ENCODE data around the gene MDH1.
"Not testable (repeated sequence)": the region's sequence is repeated elsewhere in the genome, so short reads cannot be mapped to it uniquely, and the experiment has no call there.

MDH1 gene

GRCh38 chr2:63598981-63599380, 10.2 kb downstream of the MDH1 start:
- Histone ChIP-seq H3K36me3 (ENCODE audit: control insufficient read depth in 4 of 4, insufficient read depth in 4 of 4, low read length in 3 of 4) (peaks cover 21 to 72% (median 58%) of the 10 kb centered on the region in 4 experiments), H3K9me3 (ENCODE audit: control extremely low read depth in 1 of 5, control insufficient read depth in 4 of 5, insufficient read depth in 2 of 5, low read depth in 1 of 5, low read length in 4 of 5) (no peaks in the 10 kb centered on the region), H3K27me3 (replicated peaks in 2 of 5; ENCODE audit: control insufficient read depth in 4 of 5, insufficient read depth in 5 of 5, low read length in 4 of 5) (no peaks in the 10 kb centered on the region), H3K4me3 (ENCODE audit: control insufficient read depth in 1 of 7, extremely low read depth in 1 of 7, insufficient read depth in 4 of 7, low read depth in 2 of 7, low read length in 6 of 7) (no peak overlapping the region), H3K27ac (ENCODE audit: insufficient read depth in 1 of 2, low read depth in 1 of 2, low read length in 2 of 2, poor library complexity in 1 of 2, severe bottlenecking in 2 of 2) (no peak overlapping the region), H3K4me1 (ENCODE audit: control extremely low read depth in 1 of 4, control insufficient read depth in 4 of 4, insufficient read depth in 4 of 4, low read length in 3 of 4) (peaks cover 0 to 4% (median 0%) of the 10 kb centered on the region in 4 experiments)
- no CpG with 5 or more reads among the region's 2 CpGs for WGBS (ENCODE audit: insufficient coverage)
- POLR2A ChIA-PET: interaction anchor here (2.0 kb wide), 1 partner anchor 10 kb away, joined by 7 read pairs; the partner anchor contains the start of genes MDH1 and WDPCP
- CTCF ChIA-PET: no interaction called here
- no peak for DNase-seq

DNA sequence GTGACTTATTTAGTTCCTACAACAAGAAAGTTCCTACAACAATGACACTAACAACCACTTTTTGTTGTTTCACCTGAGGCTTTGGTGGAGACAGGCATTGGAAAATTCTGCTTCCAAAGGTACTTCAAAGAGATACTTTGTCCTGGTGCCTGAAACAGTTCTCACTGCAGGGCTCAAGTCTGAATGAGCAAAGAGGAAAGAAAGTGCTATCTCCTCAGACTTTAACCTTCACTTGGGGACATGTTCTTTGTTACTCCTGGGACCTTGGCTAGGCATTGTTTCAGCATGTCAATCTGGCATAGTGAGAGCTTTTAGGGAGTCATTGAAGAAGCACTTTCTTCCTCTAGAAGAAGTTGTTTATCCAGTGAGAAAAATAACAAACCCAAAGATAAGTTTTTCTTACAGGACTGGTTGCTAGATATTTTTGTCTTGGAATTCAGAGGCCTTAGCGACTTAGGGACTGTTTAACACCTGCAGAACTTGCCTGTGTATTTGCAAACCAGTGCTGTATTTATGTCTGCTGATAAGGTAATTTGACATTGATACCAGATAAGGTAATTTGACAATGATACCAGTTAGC, 12.2 kb downstream of the MDH1 start:
- Histone ChIP-seq H3K4me3 (ENCODE audit: control insufficient read depth in 1 of 7, extremely low read depth in 1 of 7, insufficient read depth in 4 of 7, low read depth in 2 of 7, low read length in 6 of 7) (no peak overlapping the region), H3K4me1 (ENCODE audit: control extremely low read depth in 1 of 4, control insufficient read depth in 4 of 4, insufficient read depth in 4 of 4, low read length in 3 of 4) (peaks cover 0 to 4% (median 0%) of the 10 kb centered on the region in 4 experiments), H3K36me3 (ENCODE audit: control insufficient read depth in 4 of 4, insufficient read depth in 4 of 4, low read length in 3 of 4) (peaks cover 21 to 72% (median 60%) of the 10 kb centered on the region in 4 experiments), H3K9me3 (ENCODE audit: control extremely low read depth in 1 of 5, control insufficient read depth in 4 of 5, insufficient read depth in 2 of 5, low read depth in 1 of 5, low read length in 4 of 5) (no peaks in the 10 kb centered on the region), H3K27me3 (replicated peaks in 2 of 5; ENCODE audit: control insufficient read depth in 4 of 5, insufficient read depth in 5 of 5, low read length in 4 of 5) (no peaks in the 10 kb centered on the region), H3K27ac (ENCODE audit: insufficient read depth in 1 of 2, low read depth in 1 of 2, low read length in 2 of 2, poor library complexity in 1 of 2, severe bottlenecking in 2 of 2) (no peak overlapping the region)
- CTCF ChIA-PET: no interaction called here
- POLR2A ChIA-PET: no interaction called here
- 100% methylated on average over 1 of the region's 1 CpG for WGBS (ENCODE audit: insufficient coverage)
- no peak for DNase-seq

- Histone ChIP-seq H3K27me3 (replicated peaks in 2 of 5; ENCODE audit: control insufficient read depth in 4 of 5, insufficient read depth in 5 of 5, low read length in 4 of 5) (no peaks in the 10 kb centered on the region), H3K27ac (ENCODE audit: insufficient read depth in 1 of 2, low read depth in 1 of 2, low read length in 2 of 2, poor library complexity in 1 of 2, severe bottlenecking in 2 of 2) (no peak overlapping the region), H3K4me1 (ENCODE audit: control extremely low read depth in 1 of 4, control insufficient read depth in 4 of 4, insufficient read depth in 4 of 4, low read length in 3 of 4) (no peaks in the 10 kb centered on the region), H3K9me3 (ENCODE audit: control extremely low read depth in 1 of 5, control insufficient read depth in 4 of 5, insufficient read depth in 2 of 5, low read depth in 1 of 5, low read length in 4 of 5) (no peaks in the 10 kb centered on the region), H3K4me3 (ENCODE audit: control insufficient read depth in 1 of 7, extremely low read depth in 1 of 7, insufficient read depth in 4 of 7, low read depth in 2 of 7, low read length in 6 of 7) (no peak overlapping the region), H3K36me3 (ENCODE audit: control insufficient read depth in 4 of 4, insufficient read depth in 4 of 4, low read length in 3 of 4) (peaks cover 18 to 64% (median 50%) of the 10 kb centered on the region in 4 experiments)
- DNase-seq: no peak
- ChIA-PET POLR2A (interaction anchor here (0.6 kb wide), 1 partner anchor 1782 kb away, joined by 3 read pairs; no protein-coding TSS in a partner anchor), CTCF (no interaction called here)
- 100% methylated on average over 4 of the region's 4 CpGs for WGBS (ENCODE audit: insufficient coverage)
Observed at GRCh38 chr2:63604666-63605065, 15.9 kb downstream of the MDH1 start.

- POLR2A ChIA-PET; H3K4me3 ChIP-seq (ENCODE audit: control insufficient read depth in 1 of 7, extremely low read depth in 1 of 7, insufficient read depth in 4 of 7, low read depth in 2 of 7, low read length in 6 of 7); DNase-seq; H3K4me1 ChIP-seq (ENCODE audit: control extremely low read depth in 1 of 4, control insufficient read depth in 4 of 4, insufficient read depth in 4 of 4, low read length in 3 of 4); H3K27ac ChIP-seq (ENCODE audit: insufficient read depth in 1 of 2, low read depth in 1 of 2, low read length in 2 of 2, poor library complexity in 1 of 2, severe bottlenecking in 2 of 2); H3K27me3 ChIP-seq (replicated peaks in 2 of 5; ENCODE audit: control insufficient read depth in 4 of 5, insufficient read depth in 5 of 5, low read length in 4 of 5); H3K9me3 ChIP-seq (ENCODE audit: control extremely low read depth in 1 of 5, control insufficient read depth in 4 of 5, insufficient read depth in 2 of 5, low read depth in 1 of 5, low read length in 4 of 5): not testable (repeated sequence)
- peaks cover 6 to 32% (median 24%) of the 10 kb centered on the region in 4 experiments for H3K36me3 ChIP-seq (ENCODE audit: control insufficient read depth in 4 of 4, insufficient read depth in 4 of 4, low read length in 3 of 4)
- 79% methylated on average over 5 of the region's 8 CpGs for WGBS (ENCODE audit: insufficient coverage)
- CTCF ChIA-PET: interaction anchor here (1.6 kb wide), 1 partner anchor 11 kb away, joined by 3 read pairs; no protein-coding TSS in a partner anchor
Observed at GRCh38 chr2:63608865-63609264, 20.1 kb downstream of the MDH1 start.

DNA sequence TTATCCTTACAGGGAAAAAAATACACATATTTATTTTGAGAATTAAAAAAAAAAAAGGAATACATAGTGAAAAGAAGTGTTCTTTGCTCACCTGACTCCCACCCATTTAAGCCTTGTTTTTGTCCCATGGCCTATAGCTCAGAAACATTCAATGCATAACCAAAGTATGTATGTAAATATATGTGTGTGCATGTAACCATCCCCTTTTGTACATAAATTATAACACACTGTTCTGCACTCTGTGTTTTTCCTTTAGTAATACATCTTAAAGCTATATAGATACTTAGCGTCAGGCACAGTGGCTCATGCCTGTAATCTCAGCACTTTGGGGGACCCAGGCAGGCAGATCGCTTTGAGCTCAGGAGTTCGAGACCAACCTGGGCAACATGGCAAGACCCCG, 21.8 kb downstream of the MDH1 start:
- POLR2A ChIA-PET: no interaction called here
- H3K9me3 ChIP-seq (ENCODE audit: control extremely low read depth in 1 of 5, control insufficient read depth in 4 of 5, insufficient read depth in 2 of 5, low read depth in 1 of 5, low read length in 4 of 5): peaks cover 0 to 2% (median 0%) of the 10 kb centered on the region in 5 experiments
- H3K27ac ChIP-seq (ENCODE audit: insufficient read depth in 1 of 2, low read depth in 1 of 2, low read length in 2 of 2, poor library complexity in 1 of 2, severe bottlenecking in 2 of 2): no peak overlapping the region
- no peaks in the 10 kb centered on the region for H3K27me3 ChIP-seq (replicated peaks in 2 of 5; ENCODE audit: control insufficient read depth in 4 of 5, insufficient read depth in 5 of 5, low read length in 4 of 5)
- peaks cover 2 to 17% (median 12%) of the 10 kb centered on the region in 4 experiments for H3K36me3 ChIP-seq (ENCODE audit: control insufficient read depth in 4 of 4, insufficient read depth in 4 of 4, low read length in 3 of 4)
- WGBS (ENCODE audit: insufficient coverage): 100% methylated on average over 2 of the region's 4 CpGs
- CTCF ChIA-PET: interaction anchor here (0.6 to 1.1 kb wide), 2 partner anchors 15 to 975 kb away, joined by 3 read pairs; no protein-coding TSS in a partner anchor
- no peak for DNase-seq
- no peaks in the 10 kb centered on the region for H3K4me1 ChIP-seq (ENCODE audit: control extremely low read depth in 1 of 4, control insufficient read depth in 4 of 4, insufficient read depth in 4 of 4, low read length in 3 of 4)
- no peak overlapping the region for H3K4me3 ChIP-seq (ENCODE audit: control insufficient read depth in 1 of 7, extremely low read depth in 1 of 7, insufficient read depth in 4 of 7, low read depth in 2 of 7, low read length in 6 of 7)

- no peak for DNase-seq
- POLR2A ChIA-PET: no interaction called here
- WGBS (ENCODE audit: insufficient coverage): no CpG with 5 or more reads among the region's 2 CpGs
Observed at GRCh38 chr2:63613391-63613901, 24.7 kb downstream of the MDH1 start.

GRCh38 chr2:63614448-63614968, 25.7 kb downstream of the MDH1 start:
- Histone ChIP-seq H3K9me3 (ENCODE audit: control extremely low read depth in 1 of 5, control insufficient read depth in 4 of 5, insufficient read depth in 2 of 5, low read depth in 1 of 5, low read length in 4 of 5) (peaks cover 0 to 2% (median 0%) of the 10 kb centered on the region in 5 experiments), H3K27ac (ENCODE audit: insufficient read depth in 1 of 2, low read depth in 1 of 2, low read length in 2 of 2, poor library complexity in 1 of 2, severe bottlenecking in 2 of 2) (no peak overlapping the region), H3K36me3 (ENCODE audit: control insufficient read depth in 4 of 4, insufficient read depth in 4 of 4, low read length in 3 of 4) (no peaks in the 10 kb centered on the region), H3K4me1 (ENCODE audit: control extremely low read depth in 1 of 4, control insufficient read depth in 4 of 4, insufficient read depth in 4 of 4, low read length in 3 of 4) (no peaks in the 10 kb centered on the region), H3K27me3 (replicated peaks in 2 of 5; ENCODE audit: control insufficient read depth in 4 of 5, insufficient read depth in 5 of 5, low read length in 4 of 5) (no peaks in the 10 kb centered on the region), H3K4me3 (ENCODE audit: control insufficient read depth in 1 of 7, extremely low read depth in 1 of 7, insufficient read depth in 4 of 7, low read depth in 2 of 7, low read length in 6 of 7) (no peak overlapping the region)
- DNase-seq: no peak
- ChIA-PET POLR2A (no interaction called here), CTCF (no interaction called here)
- WGBS (ENCODE audit: insufficient coverage): 94% methylated on average over 2 of the region's 2 CpGs

More at GRCh38 chr2:63613391-63613901, 24.7 kb downstream of the MDH1 start:
- Histone ChIP-seq H3K27me3 (replicated peaks in 2 of 5; ENCODE audit: control insufficient read depth in 4 of 5, insufficient read depth in 5 of 5, low read length in 4 of 5) (no peaks in the 10 kb centered on the region), H3K9me3 (ENCODE audit: control extremely low read depth in 1 of 5, control insufficient read depth in 4 of 5, insufficient read depth in 2 of 5, low read depth in 1 of 5, low read length in 4 of 5) (peaks cover 0 to 2% (median 0%) of the 10 kb centered on the region in 5 experiments), H3K4me3 (ENCODE audit: control insufficient read depth in 1 of 7, extremely low read depth in 1 of 7, insufficient read depth in 4 of 7, low read depth in 2 of 7, low read length in 6 of 7) (no peak overlapping the region), H3K4me1 (ENCODE audit: control extremely low read depth in 1 of 4, control insufficient read depth in 4 of 4, insufficient read depth in 4 of 4, low read length in 3 of 4) (no peaks in the 10 kb centered on the region), H3K27ac (ENCODE audit: insufficient read depth in 1 of 2, low read depth in 1 of 2, low read length in 2 of 2, poor library complexity in 1 of 2, severe bottlenecking in 2 of 2) (no peak overlapping the region), H3K36me3 (ENCODE audit: control insufficient read depth in 4 of 4, insufficient read depth in 4 of 4, low read length in 3 of 4) (no peaks in the 10 kb centered on the region)
- CTCF ChIA-PET: no interaction called here

Measured in common myeloid progenitor, CD34-positive (primary cell).